ENCODE measurements around the gene MRPL48.
"Not testable (repeated sequence)": the region's sequence is repeated elsewhere in the genome, so short reads cannot be mapped to it uniquely, and the experiment has no call there.

MRPL48 gene

DNA sequence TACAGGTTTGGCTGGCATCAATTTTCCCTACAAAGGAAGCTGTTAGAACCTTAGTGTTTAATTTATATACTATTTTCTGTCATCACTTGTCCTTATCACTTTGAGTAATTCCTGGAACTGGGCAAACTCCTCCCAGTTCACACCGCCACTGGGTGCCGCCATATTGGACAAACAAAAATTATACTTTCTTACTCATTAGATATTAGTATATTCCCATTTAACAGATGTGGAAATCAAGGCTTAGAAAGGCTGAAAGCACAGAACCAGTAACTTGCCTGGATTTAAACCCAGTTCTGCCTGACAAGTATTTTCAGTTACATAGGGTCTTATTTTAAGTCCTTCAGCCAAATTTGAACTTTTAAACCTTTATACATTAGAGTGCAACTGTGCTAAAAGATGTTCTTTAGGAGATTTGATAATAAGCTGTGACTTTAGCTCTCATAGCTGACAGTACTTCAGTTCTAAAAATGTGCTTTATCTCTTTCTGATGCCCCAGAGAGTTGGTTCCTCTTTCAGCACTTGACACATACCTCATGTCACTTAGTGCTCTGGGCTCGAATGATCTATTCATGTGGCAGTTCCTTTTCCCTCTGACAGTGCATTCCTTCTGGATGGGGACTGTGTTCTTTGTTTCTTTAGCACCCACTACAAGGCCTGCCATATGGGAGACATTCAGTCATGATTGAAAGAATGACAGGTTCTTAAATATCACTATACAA is 63.5 kb downstream of the MRPL48 start:
- no peak for DNase-seq

DNA sequence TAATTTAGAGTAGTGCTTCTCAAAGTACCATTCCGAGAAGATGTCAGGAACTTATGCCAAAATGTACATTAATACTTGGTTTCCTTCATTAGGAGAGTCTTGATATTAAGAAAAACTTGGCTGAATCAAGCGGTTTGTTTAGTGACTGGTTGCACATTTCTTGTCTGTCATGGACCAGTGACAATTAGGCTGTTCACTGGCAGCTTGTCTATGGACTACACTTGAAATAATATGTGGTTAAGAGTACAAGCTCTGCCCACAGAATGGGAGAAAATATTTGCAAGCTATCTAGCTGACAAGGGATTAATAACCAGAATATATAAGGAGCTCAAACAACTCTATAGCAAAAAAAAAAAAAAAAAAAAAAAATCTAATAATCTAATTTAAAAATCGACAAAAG is 64.4 kb downstream of the MRPL48 start:
- DNase-seq = no peak

DNA sequence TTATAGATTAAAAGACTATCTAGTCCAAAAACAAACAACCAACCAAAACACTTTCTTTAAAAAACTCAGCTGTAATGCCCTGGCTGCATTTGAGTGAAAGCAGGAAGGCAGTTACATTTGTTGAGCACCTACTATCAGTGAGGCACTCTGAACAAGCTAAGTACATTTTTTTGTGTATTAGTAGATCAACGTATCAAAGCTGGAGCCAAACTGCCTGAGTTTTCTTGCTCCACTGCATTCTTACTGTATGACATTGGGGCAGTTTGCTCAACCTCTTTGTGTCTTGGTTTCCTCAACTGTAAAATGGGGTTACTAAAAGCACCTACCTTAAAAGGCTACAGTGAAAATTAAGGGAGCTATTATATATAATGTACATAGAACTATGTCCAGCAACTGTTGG is 67.0 kb downstream of the MRPL48 start:
- no peak for DNase-seq

DNA sequence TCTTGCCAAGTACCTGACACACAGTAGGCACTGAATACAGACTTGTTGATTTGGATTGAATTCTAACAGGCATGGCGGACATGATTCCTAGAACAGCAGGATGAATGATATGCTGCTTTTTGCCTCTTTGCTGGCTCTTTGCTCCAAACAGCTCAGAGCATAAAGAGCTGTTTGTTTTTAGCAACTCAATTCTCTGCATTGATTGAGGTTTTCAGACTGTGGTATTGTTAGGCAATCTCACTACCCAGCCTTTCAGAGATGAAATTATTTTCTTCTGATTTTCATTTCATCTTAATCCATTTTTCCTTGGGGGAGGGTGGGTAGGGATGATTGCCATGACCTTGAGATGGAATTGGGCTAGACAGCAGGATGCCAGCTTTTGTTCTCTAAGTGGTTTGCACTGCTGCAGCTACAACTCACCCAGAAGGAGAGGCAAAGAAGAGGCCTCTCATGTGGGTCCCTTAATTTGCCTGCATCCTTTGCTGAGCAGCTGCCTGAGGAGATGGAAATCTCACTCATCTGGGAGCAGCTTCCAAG is 68.4 kb downstream of the MRPL48 start:
- no peak for DNase-seq

DNA sequence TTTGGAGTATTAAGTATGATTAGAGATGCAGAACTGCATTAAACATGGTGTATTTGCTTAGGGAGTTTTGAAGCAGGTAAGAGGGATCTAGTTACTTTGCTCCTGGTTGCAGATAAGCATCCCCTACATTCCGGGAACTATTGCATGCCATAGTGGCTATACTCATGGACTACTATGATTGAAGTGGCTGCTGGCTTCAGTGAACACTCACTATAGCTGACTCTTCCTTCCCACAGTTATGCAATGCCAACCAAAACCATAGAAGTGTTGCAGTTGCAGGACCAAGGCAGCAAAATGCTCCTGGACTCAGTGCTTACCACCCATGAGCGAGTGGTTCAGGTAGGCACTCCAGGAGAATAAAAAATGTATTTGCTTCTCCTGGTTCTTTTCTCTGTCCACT is 72.0 kb downstream of the MRPL48 start:
- DNase-seq = no peak

DNA sequence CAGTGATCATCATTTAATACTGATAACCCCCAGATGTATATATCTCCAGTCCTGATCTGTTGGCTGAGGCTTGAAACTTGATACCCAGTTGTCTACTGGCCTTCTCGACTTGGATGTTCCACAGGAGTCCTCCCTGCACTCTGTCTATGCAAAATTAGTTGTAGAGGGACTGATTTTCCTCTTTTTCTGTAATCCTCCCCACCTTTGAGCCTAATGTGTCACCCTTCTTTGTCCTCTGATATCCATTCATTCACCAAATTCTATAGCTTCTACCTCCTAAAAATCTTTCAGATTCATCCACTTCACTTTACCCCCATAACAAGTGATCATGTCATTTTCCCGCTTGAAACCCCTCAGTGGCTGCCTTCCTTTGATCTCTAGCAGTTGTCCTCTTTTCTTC is 72.5 kb downstream of the MRPL48 start:
- DNase-seq = no peak

DNA sequence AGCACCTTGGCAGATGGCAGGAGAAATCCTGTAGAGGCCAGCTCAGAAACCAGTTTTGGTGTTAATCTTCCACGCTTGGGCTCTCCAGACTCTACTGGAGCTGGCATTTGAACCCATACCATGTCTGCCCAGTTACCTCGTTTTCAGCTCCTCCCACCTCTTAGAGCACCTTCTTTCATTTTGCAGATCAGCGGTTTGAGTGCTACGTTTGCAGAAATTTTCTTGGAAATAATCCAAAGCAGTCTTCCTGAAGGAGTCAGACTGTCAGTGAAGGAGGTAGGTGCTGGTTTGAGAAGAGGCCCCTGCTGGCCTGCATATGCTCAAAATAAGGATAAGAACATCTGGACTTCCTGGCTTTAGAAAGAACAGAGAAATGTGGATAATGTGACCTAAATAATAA is 75.3 kb downstream of the MRPL48 start:
- no peak for DNase-seq

DNA sequence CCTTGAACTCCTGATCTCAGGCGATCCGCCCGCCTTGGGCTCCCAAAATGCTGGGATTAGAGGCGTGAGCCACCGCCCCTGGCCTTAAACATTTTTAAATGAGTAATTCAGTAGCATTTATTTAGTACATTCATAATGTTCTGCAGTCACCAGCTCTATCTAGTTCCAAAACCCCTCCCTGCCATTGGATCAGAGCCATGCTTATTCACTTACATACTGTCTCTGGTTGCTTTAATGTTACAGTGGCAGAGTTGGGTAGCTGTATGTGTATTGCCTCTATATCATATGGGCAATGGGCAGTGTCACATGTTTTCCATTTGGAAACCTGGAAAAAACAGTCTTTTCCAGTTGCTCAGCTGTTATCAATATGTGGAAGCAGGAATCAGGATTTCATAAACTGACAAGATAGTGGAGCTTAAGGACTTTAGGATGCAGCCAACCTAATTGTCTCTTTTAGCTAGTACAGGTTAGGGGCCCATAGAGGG is 78.5 kb downstream of the MRPL48 start:
- no peak for DNase-seq

DNA sequence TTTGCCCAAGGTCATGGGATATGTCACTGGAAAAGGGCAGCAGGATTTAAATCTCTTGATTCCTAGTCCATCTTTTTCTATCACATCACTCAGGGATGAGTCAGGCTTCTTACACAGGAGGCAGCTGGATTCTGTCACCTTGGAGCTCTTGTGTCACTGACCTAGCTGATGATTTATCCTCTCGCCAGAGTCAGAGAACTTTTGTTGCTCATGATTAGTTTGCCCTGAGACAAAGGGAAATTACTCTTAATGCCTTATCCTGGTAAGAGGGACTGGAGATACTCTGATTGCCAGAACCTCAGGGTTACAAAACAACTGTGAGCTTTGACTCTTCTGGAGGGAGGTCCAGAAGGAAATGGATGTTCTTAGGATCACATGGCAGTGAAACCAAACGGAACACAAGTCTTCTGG is 78.9 kb downstream of the MRPL48 start:
- no peak for DNase-seq

DNA sequence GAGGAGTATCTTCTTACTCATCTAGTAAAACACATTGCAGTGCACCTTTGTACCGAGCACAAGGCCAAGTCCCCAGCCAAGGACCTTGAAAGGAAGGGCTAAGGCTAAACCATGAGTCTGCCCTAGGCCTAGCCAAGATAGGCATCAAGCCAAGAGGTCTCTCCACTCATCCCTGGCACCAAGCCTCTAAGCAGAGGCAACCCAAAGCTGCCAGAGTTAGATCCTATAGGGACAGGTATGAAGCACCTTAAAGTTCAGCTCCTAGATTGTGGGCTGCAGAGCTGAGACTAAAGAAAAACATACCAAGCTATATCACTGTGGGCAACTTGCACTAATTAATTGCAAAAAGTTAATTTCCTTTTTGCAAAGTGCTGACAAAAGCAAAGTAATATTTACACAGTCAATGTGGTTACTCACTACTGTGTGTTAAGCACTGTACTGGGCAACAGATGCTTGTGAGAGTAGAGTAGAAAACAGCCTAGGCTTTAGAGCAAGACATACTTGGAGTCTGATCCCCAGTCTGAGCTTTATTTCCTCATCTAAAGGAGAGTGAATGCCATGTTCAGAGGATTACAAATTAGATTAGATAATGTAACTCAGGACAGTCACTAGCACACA is 81.8 kb downstream of the MRPL48 start:
- no peak for DNase-seq

DNA sequence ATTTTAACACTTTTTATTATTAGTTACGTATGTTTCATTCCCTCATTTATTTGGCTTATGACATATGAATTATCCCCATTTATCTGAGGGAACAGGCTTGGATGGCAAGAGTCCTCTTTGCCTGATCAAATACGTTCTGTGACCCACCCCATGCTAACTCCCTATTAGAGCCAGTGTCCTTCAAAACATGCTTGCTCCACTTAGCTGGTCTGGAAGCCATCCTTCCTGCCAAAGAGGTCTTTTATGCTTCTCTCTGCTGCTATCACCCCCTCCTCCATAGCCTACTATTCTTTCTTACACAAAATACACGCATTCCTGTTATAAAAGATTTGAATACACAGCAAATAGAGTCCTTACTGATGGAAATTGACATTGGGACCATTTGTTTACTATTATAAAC is 82.6 kb downstream of the MRPL48 start:
- DNase-seq = no peak

DNA sequence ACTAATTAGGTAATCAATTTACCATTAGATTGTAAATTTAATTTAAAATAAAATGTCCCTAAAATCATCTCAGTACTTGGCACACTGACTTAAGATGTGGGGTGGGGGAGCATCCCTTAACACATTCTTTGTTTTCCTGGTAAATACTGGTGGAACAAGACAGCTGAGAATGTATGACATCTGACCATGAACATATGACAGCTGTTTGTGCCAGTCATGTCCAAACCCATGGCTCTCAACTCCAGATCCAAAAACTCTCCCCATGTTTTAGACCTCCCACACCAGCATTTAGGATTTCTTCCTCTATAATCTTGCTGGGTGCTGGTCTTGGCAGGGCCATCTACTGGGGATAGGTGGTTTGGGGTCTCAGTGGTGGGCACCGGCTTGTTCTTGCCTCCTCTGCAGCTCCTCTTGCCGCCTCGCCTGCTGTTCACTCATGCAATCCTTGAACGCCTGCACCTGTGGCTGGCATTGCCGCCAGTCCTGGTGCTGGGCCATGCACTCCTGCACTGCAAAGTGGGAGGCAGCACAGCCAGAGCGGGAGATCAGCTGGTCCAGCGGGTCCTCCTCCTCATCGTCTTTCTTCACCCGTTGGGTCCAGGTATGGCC is 85.2 kb downstream of the MRPL48 start:
- no peak for DNase-seq

DNA sequence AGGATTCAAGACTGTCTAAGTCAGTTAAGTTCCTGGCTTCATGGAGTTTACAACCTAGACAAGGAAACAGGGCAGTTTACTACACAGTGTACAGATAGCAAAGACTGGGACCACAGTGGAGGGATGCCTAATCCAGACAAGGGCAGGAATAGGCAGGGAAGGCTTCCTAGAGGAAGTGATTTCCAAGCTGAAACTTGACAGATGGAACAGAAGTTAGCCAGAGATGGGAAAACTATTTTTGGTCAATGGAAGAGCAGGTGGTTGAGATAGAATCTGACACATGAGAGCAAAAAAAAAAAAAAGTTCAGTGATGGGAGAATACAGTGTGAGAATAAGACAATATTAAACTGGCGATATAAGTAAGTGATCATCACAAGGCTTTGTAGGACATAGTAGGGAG is 87.7 kb downstream of the MRPL48 start:
- no peak for DNase-seq

DNA sequence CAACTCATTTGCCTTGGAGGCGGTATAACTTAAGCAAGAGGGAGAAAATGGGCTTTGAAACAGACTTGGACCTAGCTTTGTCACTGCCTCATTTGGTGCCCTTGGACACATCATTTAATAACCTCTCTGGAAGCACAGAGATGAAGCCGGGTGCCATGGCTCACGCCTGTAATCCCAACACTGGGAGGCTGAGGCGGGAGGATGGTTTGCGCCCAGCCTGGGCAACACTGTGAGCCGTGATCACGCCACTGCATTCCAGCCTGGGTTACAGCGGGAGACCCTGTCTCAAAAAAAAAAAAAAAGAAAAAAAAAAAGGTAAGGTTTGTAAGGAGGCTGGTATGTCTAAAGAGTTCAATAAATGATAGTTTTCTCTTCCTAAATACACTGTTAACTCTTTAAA is 88.2 kb downstream of the MRPL48 start:
- DNase-seq = no peak

DNA sequence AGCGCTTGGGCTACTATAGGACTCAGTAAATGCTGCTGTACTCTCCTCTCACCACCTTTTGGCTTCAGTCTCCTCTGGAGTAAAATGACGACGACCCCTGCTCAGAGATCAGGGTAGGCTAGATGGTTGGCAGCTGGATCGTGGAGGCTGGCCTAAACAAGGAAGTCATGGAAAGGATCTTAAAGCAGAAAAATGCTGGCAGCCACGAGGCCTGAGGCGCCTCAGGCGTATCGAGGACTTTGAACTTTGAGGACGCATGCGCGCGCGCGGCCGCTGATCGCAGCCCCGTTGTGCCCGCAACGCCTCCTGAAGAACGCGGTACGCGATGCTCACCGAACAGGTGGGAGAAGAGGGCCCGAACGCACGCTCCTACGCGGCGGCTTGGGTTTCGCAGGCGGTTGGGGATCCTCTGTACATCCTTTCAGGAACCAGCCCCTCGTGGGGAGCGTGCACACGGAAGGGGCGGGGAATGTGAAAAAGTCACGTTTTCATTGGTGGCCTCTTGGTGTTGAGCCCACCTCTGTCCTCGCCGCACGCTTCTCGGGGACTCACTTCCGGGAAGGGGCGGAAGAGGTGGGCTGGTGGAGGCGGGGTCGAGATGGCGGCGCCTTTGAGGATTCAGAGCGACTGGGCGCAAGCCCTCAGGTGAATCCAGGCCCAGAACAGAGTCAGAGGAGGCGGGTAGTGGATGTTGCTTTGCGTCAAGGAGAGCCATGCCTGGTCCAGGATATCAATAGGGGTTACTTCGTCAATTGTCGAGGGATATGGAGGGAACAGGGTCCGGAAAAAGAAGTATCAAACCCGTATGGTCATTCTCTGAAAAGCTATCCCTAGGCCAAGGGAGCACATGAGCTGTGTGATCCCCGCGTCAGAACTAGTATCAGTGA is 89.0 kb downstream of the MRPL48 start, which contains the start of the genes COA4 and PAAF1:
COA4 (minus strand) TSS at position 423 of the 887 bp plus-strand sequence. CDS start 3,468 bp downstream, outside the sequence.
PAAF1 (plus strand) TSS at position 576 of the 887 bp plus-strand sequence; CDS start at position 599, 23 bp downstream.
- DNase-seq = peak; percentile 95 to 96

DNA sequence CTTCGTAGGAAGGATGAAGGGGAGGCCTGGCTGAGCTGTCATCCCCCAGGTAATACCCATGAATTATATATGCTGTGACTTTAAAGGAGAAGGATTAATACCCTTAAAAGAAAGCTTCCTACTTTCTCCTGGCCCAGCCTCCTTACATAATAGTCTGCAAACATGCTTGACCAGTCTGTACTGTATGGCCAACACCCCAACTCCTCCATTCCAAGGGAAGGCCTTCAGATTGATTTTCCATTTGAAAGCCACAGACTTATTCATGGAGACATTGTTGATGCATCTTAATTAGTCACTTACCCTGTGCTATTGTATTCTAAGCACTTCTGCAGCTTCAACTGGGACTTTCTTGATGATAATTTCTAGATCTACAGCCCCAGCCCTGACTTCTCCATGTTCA is 91.1 kb downstream of the MRPL48 start:
- no peak for DNase-seq

DNA sequence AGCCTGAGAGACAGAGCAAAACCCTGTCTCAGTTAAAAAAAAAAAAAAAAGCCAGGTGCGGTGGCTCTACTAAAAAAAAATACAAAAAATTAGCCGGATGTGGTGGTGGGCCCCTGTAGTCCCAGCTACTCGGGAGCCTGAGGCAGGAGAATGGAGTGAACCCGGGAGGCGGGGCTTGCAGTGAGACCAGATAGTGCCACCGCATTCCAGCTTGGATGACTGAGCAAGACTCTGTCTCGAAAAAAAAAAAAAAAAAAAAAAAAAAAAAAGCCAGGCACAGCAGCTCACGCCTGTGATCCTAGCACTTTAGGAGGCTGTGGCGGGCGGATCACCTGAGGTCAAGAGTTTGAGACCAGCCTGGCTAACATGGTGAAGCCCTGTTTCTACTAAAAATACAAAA is 92.8 kb downstream of the MRPL48 start:
- DNase-seq = not testable (repeated sequence)

DNA sequence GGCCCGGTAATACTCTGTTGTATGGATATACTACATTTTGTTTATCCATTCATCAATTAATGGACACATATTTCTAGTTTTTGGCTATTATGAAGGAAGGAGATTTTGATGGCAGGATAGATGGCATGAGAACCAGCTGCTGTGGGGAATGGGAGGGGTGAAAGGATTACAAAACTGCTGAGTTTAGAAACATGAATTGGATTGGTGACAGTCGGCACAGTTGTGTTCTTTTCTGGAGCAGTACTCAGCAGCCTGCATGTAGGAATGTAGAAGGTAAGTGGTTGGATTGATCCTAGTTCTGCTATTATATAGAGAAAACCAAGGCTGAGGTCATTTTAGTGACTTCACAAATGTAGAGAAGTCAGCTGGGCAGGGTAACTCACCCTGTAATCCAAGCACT is 96.2 kb downstream of the MRPL48 start:
- DNase-seq = no peak

DNA sequence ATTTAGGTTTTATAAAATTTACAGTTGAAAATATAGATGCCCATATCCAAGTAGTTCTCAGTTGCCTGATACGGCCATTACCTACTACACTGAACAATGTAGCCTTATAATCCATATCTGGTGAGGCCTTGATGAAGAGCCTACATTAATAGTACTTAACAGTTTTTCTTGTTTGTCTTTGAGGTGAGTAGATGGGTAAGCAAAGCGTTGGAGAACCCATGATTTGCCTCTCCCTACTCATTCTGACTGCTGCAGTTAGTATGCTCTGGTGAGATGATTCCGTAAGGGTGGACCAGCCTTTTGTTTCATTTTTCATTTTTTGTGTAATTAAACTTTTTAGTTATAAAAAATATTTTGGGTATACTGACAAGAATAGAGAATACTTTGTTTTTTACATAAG is 100.6 kb downstream of the MRPL48 start:
- DNase-seq = no peak

DNA sequence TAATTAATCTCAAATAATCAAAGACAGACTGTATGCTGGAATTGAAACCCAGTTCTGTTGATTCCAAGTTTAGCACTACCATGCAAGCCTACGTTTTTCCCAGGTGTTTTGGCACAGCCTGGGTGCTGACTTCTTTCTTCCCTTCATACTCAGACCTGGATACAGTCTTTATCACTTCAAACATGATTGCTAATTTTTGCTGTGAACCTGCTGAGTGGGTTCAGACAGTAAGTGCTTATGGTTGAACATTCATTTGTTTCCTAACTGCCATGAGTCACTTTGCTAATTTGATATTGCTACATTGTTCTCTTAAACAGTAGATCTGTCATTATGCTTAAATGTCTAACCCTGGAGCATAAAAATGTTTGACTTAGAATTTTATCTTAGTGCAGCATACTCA is 101.3 kb downstream of the MRPL48 start:
- no peak for DNase-seq

DNA sequence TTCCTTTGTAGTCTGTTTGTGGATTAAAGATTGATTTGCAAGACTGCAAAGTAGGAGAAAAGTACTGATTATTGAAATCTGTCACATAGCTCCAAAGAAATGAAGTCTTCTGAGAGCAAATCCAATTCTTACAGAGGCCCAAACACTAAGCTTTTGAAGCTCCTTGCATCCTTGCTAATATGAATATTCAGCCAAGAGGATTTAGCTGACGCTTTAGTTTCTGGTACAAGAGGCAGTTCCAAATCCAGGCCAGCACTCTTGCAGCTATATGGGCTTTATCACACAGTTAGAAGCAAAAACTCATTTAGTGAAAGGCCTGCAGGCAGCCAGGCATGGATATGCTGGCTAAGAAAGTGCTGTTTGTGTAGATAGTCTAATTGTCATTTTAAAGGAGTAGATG is 101.9 kb downstream of the MRPL48 start:
- DNase-seq = no peak

DNA sequence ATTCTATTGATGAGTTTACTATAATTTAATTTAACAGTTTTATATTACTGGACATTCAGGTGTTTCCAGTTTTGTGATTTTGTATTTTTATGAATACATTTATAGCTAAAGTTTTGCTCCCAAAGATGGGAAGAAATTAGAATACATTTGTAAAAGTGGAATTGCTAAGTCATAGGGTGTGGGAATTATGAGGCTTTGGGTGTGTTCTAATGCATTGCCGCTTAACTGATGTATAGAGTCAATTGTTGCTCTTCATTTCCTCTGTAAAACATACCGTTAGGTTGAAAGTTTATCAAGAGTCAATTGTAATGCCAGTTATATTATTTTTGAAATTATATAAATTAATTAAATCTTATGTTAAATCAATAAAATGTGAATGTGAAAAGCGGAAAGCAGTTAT is 105.4 kb downstream of the MRPL48 start:
- DNase-seq = no peak

All from stimulated activated CD4-positive, alpha-beta T cell treated with anti-CD3 and anti-CD28 coated beads, Interleukin-2, amount 100 ng/mL, for 24 hours (primary cell).